Measurements from ENCODE around the gene PIM1. TPM values are rescaled to one million over a fixed set of nuclear protein-coding genes. Genes with fewer than 3 reads are reported as not detected.

Gene PIM1
- total and polyA plus RNA-seq, 9 of the 15 experiments (the other 6 are each of a cell fraction or from before 2014, with no cell fraction given): 19.0 to 789 (median 212) TPM

GRCh38 chr6:37127961-37128862, 41.7 kb upstream of the PIM1 start (continued):
- peak; percentile 26; the same call in 1 of the 2 replicates for TF ChIP-seq TEAD4 (IDR thresholded peaks at IDR 0.05; ENCODE audit: low read length)
- TF ChIP-seq TEAD4 (CRISPR knock-in tag; IDR thresholded peaks at IDR 0.05; ENCODE audit: borderline replicate concordance): no peak
- peak; percentile 27; the same call in 1 of the 2 replicates for TF ChIP-seq IRF9 (tag; IDR thresholded peaks at IDR 0.05)
- 0 out of 4 replicates have a peak, but pooled peaks of 1 of the 2 experiments have one; percentile 22 for TF ChIP-seq MNT (conservative IDR thresholded peaks at IDR 0.05)
- TF ChIP-seq DACH1 (IDR thresholded peaks at IDR 0.05; ENCODE audit: partially characterized antibody): peak; percentile 68
- peak; percentile 80 for TF ChIP-seq MAFG (tag; conservative IDR thresholded peaks at IDR 0.05)
- peak; percentile 37; the same call in 1 of the 2 replicates for TF ChIP-seq CC2D1A (IDR thresholded peaks at IDR 0.05)
- peak; percentile 93 for TF ChIP-seq ZFP36 (IDR thresholded peaks at IDR 0.05; ENCODE audit: low read depth, low read length, partially characterized antibody)
- peak in 1 of 3 experiments; percentile 20; a peak in 2 of 6 replicates for TF ChIP-seq CTCF (IDR thresholded peaks at IDR 0.05 in 2 of 3, conservative IDR thresholded peaks at IDR 0.05 in 1 of 3; ENCODE audit: insufficient read depth in 2 of 3, low read depth in 1 of 3, low read length in 3 of 3)
- no peak for TF ChIP-seq TCF3 (CRISPR knock-in tag; IDR thresholded peaks at IDR 0.05)
- TF ChIP-seq NR4A1 (CRISPR knock-in tag; IDR thresholded peaks at IDR 0.05): no peak
- TF ChIP-seq NR4A1 (tag; IDR thresholded peaks at IDR 0.05): peak; percentile 81
- 0 out of 2 replicates have a peak, but pooled peaks have one; percentile 25 for TF ChIP-seq RFX7 (CRISPR knock-in tag; IDR thresholded peaks at IDR 0.05)
- peak; percentile 22; the same call in 1 of the 2 replicates for TF ChIP-seq CXXC5 (CRISPR knock-in tag; IDR thresholded peaks at IDR 0.05)
- TF ChIP-seq ZBTB5 (IDR thresholded peaks at IDR 0.05): no peak
- TF ChIP-seq VEZF1 (CRISPR knock-in tag; IDR thresholded peaks at IDR 0.05): peak; percentile 35
- TF ChIP-seq ZNF583 (CRISPR knock-in tag; IDR thresholded peaks at IDR 0.05): 0 out of 2 replicates have a peak, but pooled peaks have one; percentile 32
- peak; percentile 53; the same call in 1 of the 2 replicates for TF ChIP-seq DPF2 (IDR thresholded peaks at IDR 0.05)
- TF ChIP-seq DMBX1 (CRISPR knock-in tag; IDR thresholded peaks at IDR 0.05; ENCODE audit: borderline replicate concordance): peak; percentile 29; the same call in 1 of the 2 replicates
